HG03025 (cell line): ENCODE data around the gene PITX1.
"Not testable (repeated sequence)": the region's sequence is repeated elsewhere in the genome, so short reads cannot be mapped to it uniquely, and the experiment has no call there.

Source experiments
- ATAC-seq: cut with Tn5 transposase; IDR thresholded peaks from one replicate; pipeline ENCODE4 v1.9.1; 2021; ENCODE audit warnings: mild to moderate bottlenecking, moderate library complexity; ENCODE audit not compliant: unreplicated experiment, low FRiP score

PITX1 gene

GRCh38 chr5:135012033-135012588, 21.9 kb downstream of the PITX1 start:
- no peak for ATAC-seq

GRCh38 chr5:135011355-135012032, 22.5 kb downstream of the PITX1 start:
- ATAC-seq, result no peak

- ATAC-seq, result no peak
Measured at GRCh38 chr5:135010502-135011354, 23.3 kb downstream of the PITX1 start.

DNA sequence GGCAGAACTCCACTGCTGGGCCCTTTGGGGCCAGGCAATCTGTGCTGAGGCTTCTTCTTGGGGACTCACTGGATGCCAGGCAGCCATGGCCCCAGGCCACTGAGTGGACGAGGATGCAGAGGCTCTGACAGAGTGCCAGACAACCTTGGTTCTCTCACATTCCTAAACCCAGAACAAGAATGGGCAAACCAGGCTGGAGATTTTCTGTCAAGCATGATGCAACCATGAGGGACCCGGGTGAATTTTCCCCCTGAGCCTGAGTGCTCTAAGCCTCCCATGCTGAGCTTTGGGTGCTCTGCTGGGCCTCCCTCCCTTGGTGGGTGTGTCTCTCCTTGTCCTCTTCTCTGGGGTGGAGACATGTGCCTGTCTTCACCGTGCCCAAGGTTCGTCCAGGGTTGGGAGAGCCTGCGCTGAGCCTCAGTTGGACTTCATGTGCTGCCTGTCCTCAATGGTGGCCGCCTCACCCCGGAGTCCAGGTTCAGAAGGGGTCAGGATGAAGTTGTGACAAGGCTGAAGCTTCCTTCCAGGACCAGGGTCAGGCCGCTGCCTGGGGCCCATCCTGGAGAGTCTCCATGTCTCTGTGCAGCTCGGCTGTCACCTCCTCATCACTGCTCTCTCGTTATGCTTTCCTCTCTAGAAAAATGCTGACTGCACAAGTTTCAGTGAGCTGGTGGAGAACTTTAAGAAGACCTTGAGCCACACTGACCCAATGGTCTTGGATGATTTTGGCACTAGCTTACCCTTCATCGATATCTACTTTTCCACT, 24.1 kb downstream of the PITX1 start:
- no peak for ATAC-seq

DNA sequence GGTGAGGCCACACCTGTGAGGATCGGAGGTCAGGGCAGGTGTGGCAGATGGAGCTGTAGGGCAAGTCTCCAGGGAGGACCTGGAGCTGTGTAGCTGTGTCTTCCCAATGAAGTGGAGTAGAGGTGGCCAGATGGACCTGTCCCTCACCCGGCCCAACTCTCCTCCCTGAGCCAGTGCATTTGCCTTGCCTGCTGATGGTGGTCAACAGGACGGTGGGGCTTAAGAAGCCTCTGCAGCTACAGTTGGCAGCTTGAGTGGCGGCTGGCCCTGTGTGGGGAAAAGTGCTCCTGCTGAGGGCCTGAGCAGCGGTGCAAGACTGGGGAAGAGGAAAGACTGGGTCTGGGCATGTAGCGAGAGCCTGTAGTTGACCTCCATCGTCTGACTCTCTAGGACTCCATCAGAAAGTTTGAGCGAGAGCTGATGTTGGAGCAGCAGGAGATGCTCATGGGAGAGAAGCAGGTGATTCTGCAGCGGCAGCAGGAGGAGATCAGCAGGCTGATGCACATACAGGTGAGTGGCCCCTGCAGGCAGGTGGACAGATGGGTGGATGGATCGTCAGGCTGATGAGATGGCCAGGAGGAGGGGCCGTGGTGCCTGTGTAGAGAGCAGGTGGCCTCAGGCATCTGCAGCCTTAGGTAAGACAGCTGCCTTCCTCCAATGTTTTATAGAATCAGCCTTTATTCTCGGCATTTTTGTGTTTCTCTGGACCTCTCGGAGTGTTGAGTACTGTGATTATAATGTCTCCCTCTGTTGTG, 24.9 kb downstream of the PITX1 start:
- no peak for ATAC-seq

DNA sequence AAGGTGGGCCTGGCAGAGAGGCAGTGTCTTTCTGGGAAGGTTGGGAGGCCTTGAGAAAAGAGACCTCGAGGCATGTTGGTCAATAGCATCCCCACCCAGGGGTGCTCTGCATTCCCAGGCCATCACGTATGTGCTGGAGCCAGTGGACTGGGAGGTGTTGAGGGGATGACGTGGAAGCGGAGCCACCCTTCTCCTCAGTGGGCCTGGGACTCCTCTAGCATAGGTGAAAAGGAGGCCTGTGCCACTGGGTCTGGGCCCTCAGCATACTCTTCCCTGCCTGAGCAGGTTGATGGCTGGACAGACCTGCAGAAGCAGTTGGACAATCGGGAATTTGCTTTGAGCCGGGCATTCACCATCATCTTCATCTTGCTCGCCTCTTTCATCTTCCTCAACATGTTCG, 25.5 kb downstream of the PITX1 start:
- no peak for ATAC-seq

- no peak for ATAC-seq
Measured at GRCh38 chr5:135007749-135008363, 26.2 kb downstream of the PITX1 start.

DNA sequence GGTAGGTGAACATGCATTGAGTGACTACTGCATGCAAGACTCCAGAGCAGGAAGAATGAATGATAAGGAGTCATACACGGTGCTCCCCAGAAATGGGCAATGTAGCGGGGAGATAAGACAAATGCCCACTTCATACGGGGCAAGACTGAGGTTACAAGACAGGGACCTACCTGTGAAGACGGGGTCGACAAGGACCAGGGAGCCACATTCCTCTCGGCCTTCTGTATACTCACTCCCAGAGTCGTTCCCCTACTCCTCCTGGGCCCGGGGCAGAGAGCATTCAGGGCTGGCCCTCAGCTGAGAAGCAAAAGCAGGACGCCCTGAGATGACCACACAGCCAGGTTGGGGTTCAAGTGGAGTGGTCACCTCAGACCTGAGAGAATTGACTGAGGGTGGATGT, 26.7 kb downstream of the PITX1 start:
- ATAC-seq, result no peak

- no peak for ATAC-seq
Measured at GRCh38 chr5:135005076-135005475, 29.0 kb downstream of the PITX1 start.

GRCh38 chr5:135004376-135004775, 29.7 kb downstream of the PITX1 start:
- ATAC-seq, result no peak

DNA sequence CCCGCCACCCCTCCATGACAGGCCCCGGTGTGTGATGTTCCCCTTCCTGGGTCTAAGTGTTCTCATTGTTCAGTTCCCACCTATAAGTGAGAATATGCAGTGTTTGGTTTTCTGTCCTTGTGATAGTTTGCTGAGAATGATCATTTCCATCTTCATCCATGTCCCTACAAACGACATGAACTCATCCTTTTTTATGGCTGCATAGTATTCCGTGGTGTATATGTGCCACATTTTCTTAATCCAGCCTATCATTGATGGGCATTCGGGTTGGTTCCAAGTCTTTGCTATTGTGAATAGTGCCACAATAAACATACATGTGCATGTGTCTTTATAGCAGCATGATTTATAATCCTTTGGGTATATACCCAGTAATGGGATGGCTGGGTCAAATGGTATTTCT, 36.0 kb downstream of the PITX1 start:
- ATAC-seq, result not testable (repeated sequence)

GRCh38 chr5:134997015-134997414, 37.0 kb downstream of the PITX1 start:
- ATAC-seq, result no peak

- no peak for ATAC-seq
Measured at GRCh38 chr5:134995850-134996402, 38.1 kb downstream of the PITX1 start.

DNA sequence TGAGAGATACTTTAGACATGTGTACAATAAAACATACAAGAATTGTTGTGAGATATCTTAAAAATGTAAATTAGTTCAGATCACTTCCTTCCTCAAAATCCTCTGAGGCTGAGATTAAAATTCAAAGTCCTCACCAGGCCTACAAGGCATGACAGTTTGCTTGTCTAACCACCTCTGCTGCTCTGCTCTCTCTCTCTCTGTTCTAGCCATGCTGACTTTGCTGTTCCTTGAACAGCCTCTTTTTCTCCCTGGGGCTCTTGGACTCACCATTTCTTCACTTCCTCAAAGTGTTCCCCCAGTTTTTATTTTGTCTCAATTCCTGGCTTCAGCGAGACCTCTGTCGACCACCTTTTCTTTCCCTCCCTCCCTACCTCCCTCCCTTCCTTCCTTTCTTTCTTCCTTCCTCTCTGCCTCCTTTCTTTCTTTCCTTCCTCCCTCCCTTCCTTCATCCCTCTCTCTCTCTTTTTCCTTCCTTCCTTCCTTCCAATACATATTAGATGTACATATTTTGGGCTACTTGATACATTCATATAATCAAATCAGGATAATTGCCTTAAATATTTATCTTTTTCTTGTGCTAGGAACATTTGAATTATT, 39.4 kb downstream of the PITX1 start:
- no peak for ATAC-seq

GRCh38 chr5:134993161-134993560, 40.9 kb downstream of the PITX1 start:
- no peak for ATAC-seq

GRCh38 chr5:134992148-134992547, 41.9 kb downstream of the PITX1 start:
- no peak for ATAC-seq

- ATAC-seq, result not testable (repeated sequence)
Measured at GRCh38 chr5:134990183-134990582, 43.8 kb downstream of the PITX1 start.

- no peak for ATAC-seq
Measured at GRCh38 chr5:134989266-134989830, 44.7 kb downstream of the PITX1 start.

DNA sequence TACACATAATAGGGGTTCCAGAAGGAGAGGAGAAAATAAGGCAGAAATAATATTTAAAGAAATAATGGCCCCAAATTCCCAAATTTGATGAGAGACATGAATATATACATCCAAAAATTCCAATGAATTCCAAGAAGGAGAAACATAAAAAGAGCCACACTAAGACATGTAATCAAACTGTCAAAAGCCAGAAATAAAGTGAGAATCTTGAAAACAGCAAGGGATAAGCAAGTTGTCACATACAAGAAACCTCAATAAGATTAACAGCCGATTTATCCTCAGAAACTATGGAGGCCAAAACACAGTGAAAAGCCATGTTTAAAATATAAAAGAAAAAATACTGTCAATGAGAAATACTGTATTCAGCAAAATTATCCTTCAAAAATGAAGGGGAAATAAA, 51.8 kb downstream of the PITX1 start:
- no peak for ATAC-seq
